ENCODE results near the gene LSP1.

- TF ChIP-seq CTCF (conservative IDR thresholded peaks at IDR 0.05 in 1 of 2, IDR thresholded peaks at IDR 0.05 in 1 of 2; ENCODE audit: low read depth in 1 of 2, low read length in 2 of 2), result no peak
- no peak for TF ChIP-seq EZH2 (IDR thresholded peaks at IDR 0.05; ENCODE audit: low read length, missing control alignments)
Observed at GRCh38 chr11:1820463-1821325, 32.2 kb upstream of the LSP1 start.

All from fibroblast of lung (primary cell).